Retina (tissue), 1 donor: ENCODE data around the gene CYP8B1.
A peak's percentile ranks its signal among the peaks of the same experiment; 100 is the strongest.

Experiments used
- DNase-seq: peaks from one replicate; pipeline ENCODE4 v3.0.0-alpha.2; 2016

CYP8B1 gene

DNA sequence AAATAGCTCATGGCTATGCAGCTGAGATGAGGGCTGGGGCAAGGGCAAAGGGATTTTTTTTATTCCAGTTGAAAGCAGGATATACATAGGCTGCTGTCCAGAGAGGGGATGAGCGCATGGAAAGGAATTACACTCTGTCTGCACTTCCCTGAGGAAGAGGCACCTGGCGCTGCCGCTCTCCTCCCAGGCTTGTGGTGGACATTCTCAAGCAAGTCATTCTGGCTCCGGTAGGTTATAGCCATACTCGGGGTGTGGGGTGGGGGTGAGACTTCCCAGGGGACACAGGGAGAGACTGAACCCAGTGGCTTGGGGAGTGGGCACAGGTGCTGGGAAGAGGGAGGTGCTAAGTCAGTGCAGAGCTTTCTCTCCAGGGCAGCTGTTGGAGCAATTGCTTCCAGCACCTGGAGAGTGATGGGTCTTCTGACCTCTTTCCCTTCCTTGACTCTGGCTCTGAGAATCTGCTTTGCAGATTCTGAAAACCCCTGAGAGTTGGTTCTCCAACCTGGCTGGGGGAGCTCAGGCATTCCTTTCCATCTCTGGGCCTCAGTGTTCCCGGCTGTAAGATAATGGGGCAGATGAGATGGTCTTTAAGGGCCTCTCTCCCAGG, 24.3 kb downstream of the CYP8B1 start:
- no peak for DNase-seq

DNA sequence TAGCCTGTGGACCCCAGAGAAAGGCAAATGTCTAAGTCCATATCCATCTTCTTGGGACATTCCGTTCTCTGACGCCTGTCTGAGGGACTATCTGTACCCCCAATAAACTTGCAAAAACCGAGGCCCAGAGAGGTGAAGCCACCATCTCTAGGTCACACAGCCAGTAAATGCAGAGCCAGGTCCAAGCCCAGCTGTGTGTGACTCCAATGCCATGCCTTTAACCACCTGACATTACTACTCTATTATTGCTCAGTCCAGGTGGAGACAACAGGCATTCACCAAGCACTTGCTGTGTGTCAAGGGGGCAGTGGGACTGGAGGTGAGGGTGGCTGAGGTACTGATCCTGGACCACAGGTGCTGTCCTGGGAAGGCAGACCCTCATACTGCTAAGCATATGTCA, 25.4 kb downstream of the CYP8B1 start:
- no peak for DNase-seq

DNA sequence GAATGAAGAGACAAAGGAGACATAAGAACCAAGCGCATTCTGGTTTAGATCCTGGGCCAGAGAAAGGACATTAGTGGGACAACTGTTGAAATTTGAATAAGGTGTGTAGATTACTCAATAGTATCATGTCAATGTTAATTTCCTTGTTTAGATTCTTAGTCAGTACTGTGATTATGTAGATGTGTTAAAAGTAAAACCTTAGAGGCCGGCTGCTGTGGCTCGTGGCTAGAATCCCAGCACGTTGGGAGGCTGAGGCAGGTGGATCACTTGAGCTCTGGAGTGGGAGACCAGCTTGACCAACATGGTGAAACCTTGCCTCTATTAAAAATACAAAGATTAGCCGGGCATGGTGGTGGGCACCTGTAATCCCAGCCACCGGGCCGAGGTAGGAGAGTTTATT, 26.7 kb downstream of the CYP8B1 start:
- DNase-seq, result no peak

DNA sequence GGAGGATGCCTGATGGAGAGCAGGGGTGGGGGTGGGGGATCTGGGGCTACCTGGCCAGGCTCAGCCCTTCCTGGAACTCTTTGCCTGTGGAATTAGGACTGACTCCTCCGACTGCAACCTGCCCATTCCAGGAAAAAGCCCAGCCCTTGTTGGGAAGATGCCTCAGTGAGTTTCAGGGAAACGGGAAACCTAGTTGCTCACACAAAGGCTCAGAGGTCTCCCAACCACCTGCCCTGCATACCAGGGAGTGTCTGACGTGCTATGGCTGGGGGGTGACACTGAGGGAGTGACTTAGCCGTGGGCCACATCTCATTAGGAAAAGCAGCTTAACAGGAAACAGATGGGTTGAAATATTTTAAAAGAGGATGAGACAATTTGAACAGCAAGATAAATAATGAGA, 27.9 kb downstream of the CYP8B1 start:
- no peak for DNase-seq

DNA sequence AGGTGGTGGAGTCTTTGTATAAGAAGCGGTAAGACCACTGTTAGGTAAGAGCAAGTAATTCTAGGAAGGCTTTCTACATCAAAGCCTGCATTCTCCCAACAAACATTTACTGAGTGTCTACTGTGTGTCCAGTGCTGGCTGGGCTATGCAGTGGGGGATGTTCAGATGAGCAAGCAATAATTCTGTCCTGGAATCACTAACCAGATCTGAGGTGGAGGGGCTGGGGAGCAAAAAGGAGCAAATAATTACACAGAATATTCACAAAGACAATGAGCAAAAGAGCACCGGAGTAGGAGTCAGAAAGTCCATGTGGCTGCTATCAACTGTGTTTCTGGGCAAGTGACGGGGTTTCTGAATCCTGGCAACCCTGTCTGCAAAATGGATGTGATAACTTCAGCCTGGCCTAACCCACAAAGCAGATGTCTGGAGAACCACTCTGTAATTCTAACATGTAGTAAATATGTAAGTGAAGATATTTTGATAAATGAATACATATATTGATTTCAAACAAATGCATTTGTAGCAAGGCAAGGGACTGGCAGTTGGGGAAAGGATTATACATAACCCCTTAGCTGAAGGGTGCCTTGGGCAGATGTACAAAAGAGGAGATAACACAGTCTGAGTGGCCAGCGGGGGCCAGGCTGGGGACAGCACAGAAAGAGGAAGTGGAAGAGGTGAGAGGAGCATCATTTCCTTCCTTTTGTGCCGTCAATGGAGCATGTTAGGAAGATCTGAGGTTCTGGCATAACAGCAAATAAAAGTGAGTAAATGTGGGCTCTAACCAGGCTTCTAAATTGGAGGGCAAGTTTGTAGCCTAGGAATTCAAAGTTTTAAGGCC, 28.8 kb downstream of the CYP8B1 start:
- DNase-seq, result no peak

DNA sequence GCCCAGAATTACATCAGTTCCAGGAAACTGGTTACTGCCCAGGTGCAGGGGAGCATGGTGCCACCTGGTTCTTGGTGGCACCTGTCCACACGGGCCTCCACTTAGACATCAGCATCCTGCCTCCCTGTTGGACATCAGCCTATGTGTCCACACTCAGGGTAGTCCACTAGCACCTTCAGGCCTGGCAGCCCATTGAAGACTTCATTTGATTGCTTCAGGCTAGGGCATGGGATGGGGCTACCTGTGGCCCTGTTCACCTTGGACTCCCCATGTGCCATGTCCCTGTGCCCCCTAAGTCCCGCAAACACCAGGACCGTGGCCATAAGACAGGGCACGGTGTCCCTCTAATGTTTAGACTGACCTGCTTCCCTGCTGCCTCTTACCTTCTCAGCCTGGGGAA, 30.9 kb downstream of the CYP8B1 start:
- DNase-seq, result no peak

DNA sequence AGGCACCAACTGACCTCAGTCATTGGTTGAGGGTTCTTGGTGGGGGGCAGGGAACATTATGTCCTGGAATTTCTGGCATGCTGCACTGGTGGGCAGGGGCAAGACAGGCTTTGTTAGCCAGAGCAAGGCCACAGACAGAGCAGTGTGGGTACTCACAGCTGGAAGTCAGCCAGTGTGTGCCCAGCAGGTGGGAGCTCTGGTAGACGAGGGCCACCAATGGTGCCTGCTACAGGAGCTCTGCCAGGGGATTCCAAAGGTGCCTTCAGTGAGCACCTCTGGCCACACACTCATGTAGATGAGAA, 31.3 kb downstream of the CYP8B1 start:
- no peak for DNase-seq

DNA sequence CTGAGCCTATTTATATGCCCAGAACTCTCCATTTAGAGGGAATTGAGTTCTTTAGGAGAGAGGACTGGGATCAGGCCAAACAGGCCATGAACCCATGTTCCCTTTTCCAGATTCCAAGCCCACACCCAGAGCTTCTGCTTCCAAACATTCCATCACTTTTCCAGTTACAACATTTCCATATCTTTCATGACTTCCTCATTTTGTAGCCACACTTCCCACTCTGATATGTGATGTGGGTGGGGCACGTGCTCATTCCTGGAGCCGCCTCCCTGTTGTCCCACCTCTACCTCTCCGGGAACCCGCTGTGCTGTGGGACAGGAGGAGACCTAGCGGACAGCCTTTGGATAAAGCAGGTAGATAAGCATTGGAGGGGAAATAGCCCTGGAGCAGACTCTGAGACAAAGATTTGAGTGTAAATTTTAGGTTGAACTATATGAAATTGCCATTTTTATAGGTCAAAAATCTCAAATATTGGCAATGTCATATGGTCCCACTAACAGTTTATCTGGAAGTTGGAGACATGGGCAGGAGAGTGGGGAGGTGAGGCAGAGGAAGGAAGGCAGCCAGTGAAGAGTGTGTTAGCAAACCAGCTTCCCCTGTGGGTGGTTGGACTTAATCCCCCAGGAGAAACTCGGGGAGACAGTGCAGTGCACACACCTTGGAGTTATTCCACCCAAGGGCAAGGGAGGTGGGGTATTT, 31.8 kb downstream of the CYP8B1 start:
- no peak for DNase-seq

DNA sequence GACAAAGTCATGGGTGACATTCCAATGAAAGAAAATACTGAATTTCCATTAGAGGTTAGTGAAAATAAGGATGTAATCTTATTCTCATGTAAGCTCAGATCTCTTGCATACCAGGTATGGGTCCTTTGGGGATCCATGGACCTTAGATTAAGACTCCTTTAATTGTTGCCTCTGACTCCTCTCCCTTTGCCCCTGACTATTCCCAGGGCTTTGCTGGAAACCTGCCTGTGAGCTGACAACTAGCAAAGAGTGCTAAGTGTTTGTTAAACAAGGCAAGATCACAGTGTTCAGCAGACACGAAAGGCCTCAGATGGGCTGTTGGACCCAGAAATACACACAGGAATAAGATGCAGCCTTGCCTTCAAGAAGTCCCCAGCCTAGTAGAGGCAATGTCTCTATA, 34.3 kb downstream of the CYP8B1 start:
- no peak for DNase-seq

DNA sequence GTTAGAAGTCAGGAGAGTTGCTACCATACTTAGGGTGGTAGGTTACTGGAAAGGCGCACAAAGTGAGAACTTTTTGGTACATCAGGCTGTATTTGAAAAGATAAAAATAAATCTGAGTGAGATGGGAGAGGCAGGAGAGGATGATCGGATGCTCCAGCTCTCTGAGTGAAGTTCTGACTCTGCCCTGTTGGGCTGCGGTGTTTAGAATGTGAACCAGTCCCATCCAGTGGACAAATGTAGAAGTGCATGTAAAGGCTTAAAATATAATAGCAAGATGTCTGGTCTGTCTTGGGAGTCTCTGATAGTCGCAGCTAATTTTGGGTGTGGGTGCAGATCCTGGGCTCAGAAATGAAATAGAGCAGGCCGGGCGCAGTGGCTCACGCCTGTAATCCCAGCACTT, 36.1 kb downstream of the CYP8B1 start:
- peak; percentile 50 for DNase-seq

DNA sequence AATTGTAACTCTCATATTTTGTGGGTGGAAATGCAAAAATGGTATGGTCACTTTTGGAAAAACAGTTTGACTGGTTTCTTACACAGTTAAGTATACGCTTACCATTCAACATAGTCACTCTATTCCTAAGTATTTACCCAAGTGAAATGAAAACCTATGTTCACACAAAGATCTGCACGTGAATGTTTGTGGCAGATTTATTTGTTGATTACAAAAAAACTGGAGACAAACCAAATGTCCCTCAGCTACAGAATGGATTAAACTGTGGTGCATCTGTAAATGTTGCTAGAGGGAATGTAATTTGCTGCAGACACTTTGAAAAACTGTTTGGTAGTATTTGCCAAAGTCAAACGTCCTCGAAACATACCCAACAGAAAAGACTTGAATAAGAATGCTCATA, 37.1 kb downstream of the CYP8B1 start:
- DNase-seq, result no peak

DNA sequence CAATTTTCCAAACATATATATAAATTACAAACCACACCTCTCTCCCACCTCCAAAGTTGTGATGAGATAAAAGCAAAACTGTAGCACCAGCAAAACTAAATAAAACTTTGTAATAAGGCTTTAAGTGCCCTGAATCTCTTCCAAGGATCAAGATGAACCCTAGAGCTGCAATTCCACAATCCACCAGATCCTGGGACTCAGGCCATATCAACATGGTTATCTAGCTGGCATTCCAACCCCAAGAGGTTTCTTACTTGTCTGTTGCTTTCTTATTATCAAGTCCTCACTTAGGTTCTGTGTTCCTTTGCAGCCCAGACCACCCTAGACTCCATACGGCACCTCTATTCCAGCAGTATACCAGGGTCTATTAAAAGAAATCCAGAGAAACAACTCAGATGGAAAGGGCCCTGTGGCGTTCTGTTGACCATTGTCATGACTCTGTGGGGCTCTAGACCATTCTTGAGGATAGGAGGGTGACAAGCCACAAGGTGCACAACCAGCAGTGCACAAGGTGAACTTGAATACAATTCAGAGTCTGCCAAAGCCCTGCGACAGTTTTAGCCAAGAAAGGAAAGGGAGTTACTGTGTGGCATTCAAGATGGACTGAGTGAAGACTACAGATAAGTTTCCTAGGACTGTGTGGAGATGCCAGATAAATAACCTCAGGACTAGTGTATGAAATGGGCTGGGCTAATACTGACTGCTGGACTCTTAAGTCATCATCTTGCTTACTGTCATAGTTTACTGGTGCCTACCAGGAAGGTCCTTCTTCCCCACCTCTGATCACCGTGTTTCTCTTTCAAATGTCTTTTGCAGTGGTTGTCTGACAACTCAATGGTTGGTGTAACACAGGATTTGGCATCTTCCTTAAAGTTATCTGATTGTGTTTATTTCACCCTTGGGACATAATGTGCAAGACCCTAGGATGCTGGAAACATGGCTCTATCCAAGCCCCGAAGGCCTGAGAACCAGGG, 39.2 kb downstream of the CYP8B1 start:
- no peak for DNase-seq

DNA sequence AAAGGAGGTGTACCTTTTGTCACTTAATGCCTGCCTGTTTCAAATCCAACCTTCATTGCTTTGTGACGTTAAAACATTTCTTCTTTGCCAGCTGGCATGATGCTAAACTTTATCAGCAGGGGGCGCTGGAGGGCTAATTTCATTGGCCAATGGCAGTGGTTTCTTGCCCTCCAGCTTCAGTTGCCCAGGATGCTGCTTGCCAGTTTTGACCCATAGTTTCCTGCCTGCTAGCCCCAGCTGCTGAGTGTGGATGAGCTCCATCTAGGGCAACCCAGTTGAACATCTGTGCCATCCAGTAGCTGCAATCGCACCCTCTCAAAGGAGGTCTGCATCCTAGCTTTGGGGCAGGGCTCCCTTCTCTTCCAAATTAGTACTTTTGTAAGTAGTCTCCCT, 44.4 kb downstream of the CYP8B1 start:
- DNase-seq, result peak; percentile 52

DNA sequence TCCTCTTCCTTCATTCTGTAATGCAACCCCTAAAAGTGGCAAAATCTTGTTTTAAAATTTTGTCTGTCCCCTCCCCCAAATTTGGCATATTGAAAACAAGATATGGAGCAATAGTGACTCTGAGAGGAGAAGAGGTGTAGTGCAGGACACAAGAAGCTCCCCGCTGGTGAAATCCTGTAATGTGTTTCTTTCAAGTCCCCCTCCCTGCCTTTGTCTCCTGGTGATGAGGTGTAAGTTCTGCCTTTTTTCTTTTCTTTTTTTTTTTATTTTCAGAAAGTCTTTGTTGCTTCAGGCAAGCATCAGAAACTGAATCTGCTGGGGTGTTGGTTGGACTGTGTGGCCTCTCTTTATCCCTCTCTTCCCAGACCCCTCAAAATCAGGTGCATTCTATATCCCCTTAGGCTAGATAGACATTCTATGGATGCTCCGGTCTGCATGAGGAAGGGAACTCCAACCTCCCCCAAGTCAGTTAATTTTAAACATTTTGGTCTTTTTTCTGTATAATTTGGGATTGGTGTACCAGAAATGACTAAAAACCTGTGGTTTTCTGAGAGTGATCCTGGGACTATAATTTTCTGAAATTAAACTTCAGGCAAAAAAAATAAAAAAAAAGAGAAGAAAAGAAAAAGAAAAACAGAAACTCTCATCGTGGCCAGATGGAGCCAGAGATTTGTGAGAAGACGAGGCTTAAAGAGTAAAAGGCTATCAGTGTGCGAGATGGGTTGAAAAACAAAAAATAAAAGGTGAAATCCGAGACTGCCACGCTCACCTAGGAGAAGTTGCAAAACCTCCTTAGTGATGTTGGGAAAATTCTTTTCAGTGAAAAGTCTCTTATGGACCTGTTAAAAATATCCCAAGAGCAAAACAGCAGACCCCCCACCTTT, 45.0 kb downstream of the CYP8B1 start:
- no peak for DNase-seq

DNA sequence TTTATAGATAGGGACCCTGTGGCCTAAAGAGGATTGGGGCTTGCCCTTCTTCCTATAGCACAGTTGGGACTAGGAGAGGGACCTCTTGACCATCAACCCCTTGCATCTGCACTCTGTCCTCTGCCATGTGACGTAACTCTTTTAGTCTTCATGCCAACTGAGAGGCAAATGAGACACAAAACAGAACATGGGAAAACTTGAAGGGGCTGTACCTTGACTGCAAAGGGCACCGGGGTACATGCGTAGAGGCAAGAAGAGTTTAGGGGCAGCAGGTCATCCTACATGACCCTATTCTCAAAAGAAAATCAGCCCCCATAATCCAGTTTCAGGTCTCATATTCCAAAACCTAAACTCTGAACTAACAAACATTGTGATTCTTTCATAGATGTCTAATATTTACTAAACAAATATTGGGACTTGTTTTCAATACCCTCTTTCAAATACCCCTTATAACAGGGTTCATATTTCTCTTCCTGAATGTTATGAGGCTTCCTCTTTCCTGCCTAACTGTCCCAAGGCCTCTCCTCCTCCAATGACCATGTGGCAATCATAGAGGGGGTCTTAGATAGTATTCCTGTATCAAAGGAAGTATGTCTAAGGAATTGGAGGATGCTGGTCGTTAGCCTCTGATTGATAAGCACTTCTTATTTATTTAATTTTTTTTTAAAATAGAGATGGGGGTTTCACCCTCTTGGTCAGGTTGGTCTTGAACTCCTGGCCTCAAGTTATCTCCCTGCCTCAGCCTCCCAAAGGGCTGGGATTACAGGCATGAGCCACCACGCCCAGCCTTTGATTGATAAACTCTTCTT, 45.8 kb downstream of the CYP8B1 start:
- no peak for DNase-seq

DNA sequence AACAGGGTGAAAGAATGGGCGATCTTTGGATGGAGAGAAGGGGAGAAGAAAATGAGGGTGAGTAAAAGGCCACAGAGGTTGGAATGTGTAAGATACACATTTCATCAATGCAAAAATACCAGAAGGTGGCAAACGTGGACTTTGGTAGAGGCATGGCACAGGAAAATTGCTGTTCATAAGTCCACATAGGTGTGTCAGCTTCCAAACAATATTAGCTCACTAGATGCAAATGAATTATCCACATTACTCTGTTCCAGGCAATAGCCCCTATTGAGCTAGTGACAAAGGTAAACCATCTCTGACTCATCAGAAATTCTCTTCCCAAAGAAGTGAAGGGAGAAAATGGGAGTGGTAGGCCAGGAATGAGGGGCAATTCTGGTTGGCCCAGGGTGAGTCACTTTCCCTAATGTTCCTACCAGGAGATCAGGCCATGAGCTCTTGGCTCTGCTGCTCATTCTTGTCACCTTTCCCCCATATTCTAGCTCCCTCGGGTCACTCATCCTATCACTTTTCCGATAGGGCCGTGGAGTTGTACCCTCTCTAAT, 46.5 kb downstream of the CYP8B1 start:
- no peak for DNase-seq

DNA sequence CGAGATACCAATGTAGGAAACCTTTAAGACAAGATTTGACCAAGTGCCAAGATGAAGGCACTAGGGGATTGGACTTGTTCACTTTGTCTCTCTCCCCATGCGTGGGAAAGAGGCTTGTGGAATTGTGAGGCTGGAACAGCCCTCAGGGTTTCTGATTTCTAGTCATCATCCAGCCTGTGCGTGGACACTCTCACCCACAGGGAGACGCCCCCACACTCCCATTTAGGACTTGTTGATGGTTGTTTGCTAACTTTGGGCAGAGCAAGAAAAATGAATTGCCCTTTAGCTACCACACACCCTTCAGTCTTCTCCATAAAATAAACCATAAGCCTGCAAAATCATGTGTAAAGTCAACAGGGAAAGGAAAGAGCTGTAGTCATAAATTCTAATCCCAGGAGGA, 48.0 kb downstream of the CYP8B1 start:
- no peak for DNase-seq

DNA sequence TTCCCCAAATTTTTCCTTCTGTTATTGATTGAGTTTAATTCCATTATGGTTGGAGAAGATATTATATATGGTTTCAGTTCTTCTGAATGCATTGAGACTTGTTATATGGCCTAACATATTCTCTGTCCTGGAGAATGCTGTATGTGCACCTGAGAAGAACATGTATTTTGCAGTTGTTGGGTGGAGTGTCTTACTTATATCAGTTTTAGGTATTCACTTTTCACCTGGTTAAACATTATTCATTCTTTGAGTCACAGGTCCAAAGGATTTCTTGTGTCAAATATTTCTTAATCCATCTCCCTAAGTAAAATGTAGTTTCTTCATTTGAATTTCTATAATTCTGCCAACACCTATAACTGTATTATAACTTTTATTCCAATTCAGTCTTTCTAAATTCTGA, 48.7 kb downstream of the CYP8B1 start:
- DNase-seq, result no peak

DNA sequence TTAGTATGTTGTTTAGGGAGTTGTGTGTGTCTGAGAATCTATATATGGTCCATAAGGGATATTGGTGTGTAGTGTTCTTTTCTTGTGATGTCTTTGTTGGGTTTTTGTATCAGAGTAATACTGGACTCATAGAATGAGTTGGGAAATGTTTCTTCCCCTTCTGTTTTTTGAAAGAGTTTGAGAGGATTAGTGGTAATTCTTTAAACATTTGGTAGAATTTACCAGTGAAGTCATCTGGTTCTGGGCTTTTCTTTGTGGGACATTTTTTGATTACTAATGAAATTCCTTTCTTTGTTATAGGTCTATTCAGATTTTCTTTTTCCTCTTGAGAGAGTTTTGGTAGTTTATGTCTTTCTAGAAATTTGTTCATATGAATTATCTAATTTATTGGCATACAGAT, 49.5 kb downstream of the CYP8B1 start:
- no peak for DNase-seq

DNA sequence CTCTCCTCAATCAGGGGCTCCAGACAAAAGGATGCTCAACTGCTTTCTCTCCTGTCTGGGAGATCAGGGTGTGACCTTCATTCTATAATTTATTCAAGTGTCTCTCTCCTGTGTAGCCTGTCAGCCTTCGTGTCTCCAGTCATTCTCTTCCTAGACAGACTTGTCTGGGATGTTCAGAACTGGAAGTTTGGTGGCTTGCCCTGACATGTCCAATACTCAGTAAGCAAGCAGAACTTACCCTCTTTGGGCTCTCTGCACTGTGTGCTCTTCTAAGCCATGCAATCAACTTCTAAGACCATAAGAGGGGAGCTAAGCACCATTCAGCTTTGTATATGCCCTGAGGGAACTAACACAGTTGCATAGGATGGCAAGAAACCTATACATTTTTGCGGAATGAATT, 52.3 kb downstream of the CYP8B1 start:
- no peak for DNase-seq

DNA sequence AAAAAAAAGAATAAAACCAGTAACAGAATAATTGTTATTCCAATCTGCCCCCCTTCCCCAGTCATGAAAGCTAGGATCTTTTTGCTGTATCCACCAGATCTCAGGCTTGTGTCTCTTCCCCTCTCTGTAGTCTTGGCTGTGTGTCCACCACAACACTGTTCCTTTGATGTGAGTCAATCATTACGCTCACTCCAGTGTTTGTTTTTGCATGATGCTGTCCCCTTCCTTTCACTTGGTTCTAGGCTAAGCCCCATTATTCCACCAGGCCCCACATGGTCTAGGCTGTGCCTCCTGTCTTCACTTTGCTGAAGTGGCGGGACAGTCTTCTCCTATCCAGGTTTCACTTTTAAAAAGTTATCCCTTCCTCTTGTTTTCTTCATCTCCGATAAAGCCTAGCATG, 52.9 kb downstream of the CYP8B1 start:
- DNase-seq, result no peak
